PC-9 (cell line): ENCODE results near the gene PHC2.

Experiments used
- EZH2 ChIP-seq: fragments of 200-600 bp; sonication (generic); IDR thresholded peaks from 2 replicates; pipeline ENCODE4 v1.8.0; 2017; ENCODE audit warnings: antibody characterized with exemption, low read depth
- TF ChIP-seq, protein P1 (sequence below): fragments of 200-600 bp; sonication (generic); conservative IDR thresholded peaks from 2 replicates; pipeline ENCODE4 v1.6.1; 2017; ENCODE audit warnings: mixed run types, antibody characterized with exemption, mild to moderate bottlenecking, moderate library complexity

DNA sequence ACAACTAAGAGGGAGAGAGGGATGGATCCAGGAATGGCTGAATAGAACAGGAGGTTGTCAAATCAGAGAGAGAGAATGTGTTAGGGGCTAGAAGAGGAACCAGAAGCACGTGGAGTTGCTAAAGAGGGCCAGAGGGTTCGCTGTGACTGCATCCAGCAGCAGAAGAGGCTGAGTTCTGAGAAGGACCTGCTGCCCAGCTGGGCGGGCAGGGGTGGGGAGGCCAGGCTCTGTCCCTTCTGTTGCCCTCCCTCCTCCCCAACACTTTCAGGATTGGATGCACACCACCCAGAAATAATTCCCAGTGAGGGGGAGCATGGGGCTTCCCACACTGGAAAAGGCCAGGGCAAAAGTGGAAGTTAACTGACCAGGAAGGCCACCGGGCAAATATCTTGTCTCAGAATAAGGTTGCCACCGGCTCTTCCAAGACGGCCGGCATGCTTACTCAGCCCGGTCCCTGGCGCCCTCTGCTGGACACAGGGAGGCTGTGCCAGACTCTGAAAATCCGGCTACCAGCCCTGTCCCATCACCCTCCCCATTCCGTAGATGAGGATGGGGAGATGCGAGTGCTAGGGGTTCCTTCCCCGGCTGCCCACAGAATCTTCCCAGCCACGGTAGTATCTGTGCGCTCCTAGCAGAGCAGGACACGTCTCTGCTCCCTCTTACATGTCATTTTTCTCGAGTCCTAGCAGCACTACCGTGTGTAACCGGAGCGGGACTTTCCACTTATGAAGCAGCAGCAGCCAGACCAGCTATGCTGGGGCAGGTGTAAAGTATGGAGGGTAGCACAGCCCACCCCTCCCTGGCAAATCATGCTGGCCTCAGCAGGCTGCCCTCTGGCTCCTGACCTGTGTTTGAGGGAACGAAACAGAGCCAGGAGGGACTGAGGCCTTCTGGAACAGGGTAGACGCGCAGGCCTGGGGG lies 63.1 kb downstream of the PHC2 start:
- TF ChIP-seq, protein P1, sequence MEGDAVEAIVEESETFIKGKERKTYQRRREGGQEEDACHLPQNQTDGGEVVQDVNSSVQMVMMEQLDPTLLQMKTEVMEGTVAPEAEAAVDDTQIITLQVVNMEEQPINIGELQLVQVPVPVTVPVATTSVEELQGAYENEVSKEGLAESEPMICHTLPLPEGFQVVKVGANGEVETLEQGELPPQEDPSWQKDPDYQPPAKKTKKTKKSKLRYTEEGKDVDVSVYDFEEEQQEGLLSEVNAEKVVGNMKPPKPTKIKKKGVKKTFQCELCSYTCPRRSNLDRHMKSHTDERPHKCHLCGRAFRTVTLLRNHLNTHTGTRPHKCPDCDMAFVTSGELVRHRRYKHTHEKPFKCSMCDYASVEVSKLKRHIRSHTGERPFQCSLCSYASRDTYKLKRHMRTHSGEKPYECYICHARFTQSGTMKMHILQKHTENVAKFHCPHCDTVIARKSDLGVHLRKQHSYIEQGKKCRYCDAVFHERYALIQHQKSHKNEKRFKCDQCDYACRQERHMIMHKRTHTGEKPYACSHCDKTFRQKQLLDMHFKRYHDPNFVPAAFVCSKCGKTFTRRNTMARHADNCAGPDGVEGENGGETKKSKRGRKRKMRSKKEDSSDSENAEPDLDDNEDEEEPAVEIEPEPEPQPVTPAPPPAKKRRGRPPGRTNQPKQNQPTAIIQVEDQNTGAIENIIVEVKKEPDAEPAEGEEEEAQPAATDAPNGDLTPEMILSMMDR = peak; percentile 94
- TF ChIP-seq EZH2 = no peak
